Stomach (tissue), 9 donors: ENCODE measurements around the gene TEX29. TPM values are rescaled to one million over a fixed set of nuclear protein-coding genes. Genes with fewer than 3 reads are reported as not detected.

ENCODE experiments used
- DNase-seq, 2 donors: peaks; one replicate each; pipeline versions ENCODE4 v3.0.0 to v3.0.0-alpha.2; 2013 to 2019
- H3K27ac ChIP-seq, 5 donors: fragments of 200-600 bp in 4 of 5; sonication (generic) in 4 of 5; one replicate each; pipeline ENCODE4 v1.5.1; 2013 to 2019; ENCODE audit warnings: mild to moderate bottlenecking in 1 of 5, moderate library complexity in 1 of 5
- H3K27me3 ChIP-seq, 3 donors: fragments of 200-600 bp; sonication (generic); one replicate each; pipeline ENCODE4 v1.5.1; 2017 to 2019; ENCODE audit warnings: mixed run types in 1 of 3
- H3K36me3 ChIP-seq, 4 donors: fragments of 200-600 bp; sonication (generic); 1 replicate in 3 of 4; 2 replicates in 1 of 4; pipeline ENCODE4 v1.5.1; 2016 to 2019
- H3K4me1 ChIP-seq, 4 donors: fragments of 200-600 bp; sonication (generic); one replicate each; pipeline ENCODE4 v1.5.1; 2016 to 2019
- H3K4me3 ChIP-seq, 4 donors: fragments of 200-600 bp; sonication (generic) in 3 of 4; one replicate each; pipeline ENCODE4 v1.5.1; 2016 to 2019; ENCODE audit warnings: mild to moderate bottlenecking in 1 of 4
- H3K9me3 ChIP-seq, 4 donors: fragments of 200-600 bp; sonication (generic); one replicate each; pipeline ENCODE4 v1.5.1; 2016 to 2019
- CTCF ChIP-seq, 7 experiments: fragments of 450-650 bp in 4 of 7; fragments of 200-600 bp in 3 of 7; sonication (generic) in 3 of 7; IDR thresholded peaks; one replicate each; pipeline ENCODE4 v1.5.1; 2016 to 2019; ENCODE audit warnings: antibody characterized with exemption in 7 of 7, control low read depth in 2 of 7, mild to moderate bottlenecking in 1 of 7
- EP300 ChIP-seq: sonication (generic); formaldehyde crosslinking; IDR thresholded peaks from one replicate; pipeline ENCODE4 v1.6.1; 2017; ENCODE audit warnings: antibody characterized with exemption
- POLR2A ChIP-seq, 4 donors: fragments of 450-650 bp; IDR thresholded peaks; one replicate each; pipeline ENCODE4 v1.6.1; 2016; ENCODE audit warnings: antibody characterized with exemption in 4 of 4, control low read depth in 2 of 4, mild to moderate bottlenecking in 1 of 4, moderate library complexity in 1 of 4
- POLR2AphosphoS5 ChIP-seq, 3 donors: sonication (generic); formaldehyde crosslinking; IDR thresholded peaks; one replicate each; pipeline ENCODE4 v1.6.1; 2016; ENCODE audit warnings: antibody characterized with exemption in 3 of 3
- WGBS, 5 donors: extraction: QIAGEN DNeasy Blood & Tissue Kit in 3 of 5; methylation state at CpG; one replicate each; pipeline versions ENCODE4 v1.1.5 to v1.1.7; 2013 to 2018; 5-methylcytosine and 5-hydroxymethylcytosine counted together
- intact Hi-C: fragments of 100-400 bp; cut with DNase I; formaldehyde crosslinking; loops from one replicate; pipeline ENCODE4 v1.15.1; 2023; ENCODE audit warnings: low total_unique reads
- polyA plus RNA-seq, 3 donors: library from polyadenylated mRNA; stranded (reverse); fragments of 200-250 nt; gene quantifications; one replicate each; pipeline ENCODE4 v1.2.3, GENCODE V29; 2013
- total RNA-seq, 5 donors: library from RNA; depleted of rRNA; stranded (reverse); fragments of >200 nt; gene quantifications; one replicate each; pipeline versions ENCODE4 v1.1.0 to v1.2.3, GENCODE V29; 2014 to 2016
- donor health status: healthy with polysubstance abuse.
- donor health status: Bipolar disorder and iron deficiency.
- donor health status: healthy.

Gene TEX29
- total and polyA plus RNA-seq, 8 donors: 0.87 to 2.2 TPM; not detected in 6

DNA sequence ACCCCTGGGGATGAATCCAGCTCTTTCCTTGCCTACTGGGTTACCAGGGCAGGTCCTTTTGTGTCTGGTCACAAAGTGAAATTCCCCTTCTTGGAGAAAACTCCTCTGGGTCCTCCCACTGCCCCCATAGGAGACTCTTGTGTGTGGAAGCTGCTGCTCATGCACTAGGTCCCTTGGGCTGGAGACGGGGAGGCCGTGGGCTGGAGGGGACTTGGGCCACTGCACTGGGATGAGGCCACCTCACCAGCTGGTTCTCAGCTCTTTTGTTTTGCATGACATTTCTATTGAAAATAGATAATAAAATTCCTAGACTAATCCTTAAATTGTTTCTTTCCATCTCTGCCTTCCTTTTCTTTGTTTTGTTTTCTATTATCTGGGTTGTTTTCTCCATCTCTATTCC lies 62.4 kb downstream of the TEX29 start:
- 38 to 50% (median 44%) methylated on average over 2 of the region's 2 CpGs for WGBS, 5 donors
- no peaks in the 10 kb centered on the region for H3K4me1 ChIP-seq
- no peak for TF ChIP-seq POLR2AphosphoS5 (IDR thresholded peaks at IDR 0.05)
- TF ChIP-seq CTCF (IDR thresholded peaks at IDR 0.05): no peak
- no peak for TF ChIP-seq EP300
- no peak for TF ChIP-seq POLR2A (IDR thresholded peaks at IDR 0.05)
- intact Hi-C loops: no loop called here
- no peak overlapping the region for H3K4me3 ChIP-seq
- H3K27me3 ChIP-seq: peaks cover 0 to 37% (median 0%) of the 10 kb centered on the region in 3 donors
- peak in 1 of 2 donors; percentile 22 for DNase-seq
- no peaks in the 10 kb centered on the region for H3K36me3 ChIP-seq
- H3K9me3 ChIP-seq: peaks cover 0 to 3% (median 0%) of the 10 kb centered on the region in 4 donors
- H3K27ac ChIP-seq: no peak overlapping the region

- H3K27ac ChIP-seq: no peak overlapping the region
- TF ChIP-seq POLR2AphosphoS5 (IDR thresholded peaks at IDR 0.05): no peak
- TF ChIP-seq CTCF (IDR thresholded peaks at IDR 0.05): no peak
- TF ChIP-seq EP300: no peak
- no peak for TF ChIP-seq POLR2A (IDR thresholded peaks at IDR 0.05)
- H3K9me3 ChIP-seq: peaks cover 0 to 3% (median 0%) of the 10 kb centered on the region in 4 donors
- intact Hi-C loops: no loop called here
- H3K36me3 ChIP-seq: no peaks in the 10 kb centered on the region
- 67 to 70% (median 68%) methylated on average over 20 to 21 of the region's 21 CpGs for WGBS, 5 donors
- H3K27me3 ChIP-seq: peaks cover 0 to 44% (median 0%) of the 10 kb centered on the region in 3 donors
- H3K4me1 ChIP-seq: no peaks in the 10 kb centered on the region
- no peak overlapping the region for H3K4me3 ChIP-seq
- DNase-seq: peak in 1 of 2 donors; percentile 1
These were observed 63.4 kb downstream of the TEX29 start for GRCh38 chr13:111383591-111384440.

DNA sequence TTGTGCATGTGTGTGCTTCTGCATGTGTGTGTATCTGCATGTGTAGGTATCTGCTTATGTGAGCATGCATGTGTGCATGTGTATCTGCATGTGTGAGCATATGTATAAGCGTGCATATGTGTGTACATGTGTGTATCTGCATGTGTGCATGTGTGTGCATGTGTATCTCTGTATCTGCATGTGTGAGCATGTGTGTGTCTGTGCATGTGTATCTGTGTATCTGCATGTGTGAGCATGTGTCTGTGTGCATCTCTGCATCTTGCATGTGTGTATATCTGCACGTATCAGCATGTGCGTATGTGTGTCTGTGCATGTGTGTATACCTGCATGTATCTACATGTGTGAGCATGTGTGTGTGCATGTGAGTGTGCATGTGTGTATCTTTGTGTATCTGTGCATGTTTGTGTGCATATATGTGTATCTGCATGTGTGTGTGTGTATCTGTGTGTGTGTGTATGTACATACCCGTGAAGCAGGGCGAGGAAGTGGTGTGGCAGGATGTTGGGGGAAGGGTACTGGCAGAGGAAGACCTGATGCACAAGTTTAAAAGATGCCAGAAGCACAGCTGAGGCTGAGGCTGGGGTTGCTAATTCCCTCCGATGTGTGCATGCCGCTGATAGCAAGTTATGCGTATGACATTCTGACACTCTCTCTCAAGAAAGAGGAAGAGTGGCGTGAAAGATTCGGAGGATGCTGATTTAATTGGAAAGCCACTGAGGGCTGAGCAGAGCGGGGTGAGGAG lies 64.2 kb downstream of the TEX29 start:
- 57 to 79% (median 75%) methylated on average over 11 of the region's 11 CpGs for WGBS, 5 donors
- DNase-seq: peak; percentile 8 to 34
- Histone ChIP-seq H3K36me3 (no peaks in the 10 kb centered on the region), H3K4me3 (no peak overlapping the region), H3K9me3 (peaks cover 0 to 3% (median 0%) of the 10 kb centered on the region in 4 donors), H3K27me3 (peaks cover 0 to 49% (median 0%) of the 10 kb centered on the region in 3 donors), H3K27ac (no peak overlapping the region), H3K4me1 (no peaks in the 10 kb centered on the region)
- TF ChIP-seq POLR2A (IDR thresholded peaks at IDR 0.05) (no peak), CTCF (IDR thresholded peaks at IDR 0.05) (no peak), EP300 (no peak), POLR2AphosphoS5 (IDR thresholded peaks at IDR 0.05) (no peak)
- intact Hi-C loops: no loop called here

DNA sequence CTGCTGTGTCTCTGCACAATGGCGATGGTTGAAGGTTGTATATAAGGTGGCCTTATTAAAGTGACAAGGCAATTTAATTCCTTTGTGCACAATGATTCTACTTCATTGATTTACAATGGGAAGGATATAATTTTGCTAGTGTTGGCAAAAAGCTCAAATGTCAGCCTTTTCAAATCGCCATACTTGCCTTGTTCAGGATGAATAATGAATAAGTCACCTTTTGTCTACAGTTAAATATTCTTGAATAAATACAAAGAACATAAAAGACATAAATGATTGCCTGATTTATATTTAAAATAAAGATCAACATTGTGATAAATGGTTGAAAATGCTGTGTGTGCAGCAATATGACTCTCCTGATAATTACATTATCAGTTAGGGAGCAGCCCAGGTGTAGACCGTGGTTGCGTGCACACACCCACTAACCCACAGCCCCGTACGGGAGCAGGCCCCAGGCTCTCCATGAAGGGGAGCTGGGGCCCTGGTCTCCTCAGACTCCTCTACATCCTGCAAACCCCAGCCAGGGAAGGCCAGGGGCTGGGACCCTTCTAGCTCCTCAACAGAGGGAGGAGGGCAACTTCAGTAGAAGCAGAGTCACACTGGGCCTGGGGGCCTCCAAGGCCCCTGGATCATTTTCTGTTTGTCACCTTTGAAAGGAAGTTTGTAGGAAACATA lies 64.9 kb downstream of the TEX29 start:
- Histone ChIP-seq H3K4me1 (no peaks in the 10 kb centered on the region), H3K36me3 (no peaks in the 10 kb centered on the region), H3K27ac (no peak overlapping the region), H3K9me3 (peaks cover 0 to 2% (median 0%) of the 10 kb centered on the region in 4 donors), H3K27me3 (peaks cover 0 to 49% (median 0%) of the 10 kb centered on the region in 3 donors), H3K4me3 (no peak overlapping the region)
- DNase-seq: peak in 1 of 2 donors; percentile 10
- TF ChIP-seq POLR2AphosphoS5 (IDR thresholded peaks at IDR 0.05) (no peak), CTCF (IDR thresholded peaks at IDR 0.05) (no peak), POLR2A (IDR thresholded peaks at IDR 0.05) (no peak), EP300 (no peak)
- intact Hi-C loops: no loop called here
- WGBS, 5 donors: 41 to 59% (median 47%) methylated on average over 6 of the region's 6 CpGs
